CD4-positive, alpha-beta T cell treated with Interferon gamma for 1 hour (primary cell): ENCODE measurements around the gene TEP1.

Experiments used
- DNase-seq: peaks from one replicate; pipeline ENCODE4 v3.0.0-alpha.2; 2020

The TEP1 gene

GRCh38 chr14:20429801-20430669 is 16.7 kb upstream of the TEP1 start:
- DNase-seq = no peak

- DNase-seq = no peak
Measured at GRCh38 chr14:20428802-20429201, 15.5 kb upstream of the TEP1 start.

GRCh38 chr14:20428010-20428365 is 14.7 kb upstream of the TEP1 start:
- DNase-seq = no peak

- no peak for DNase-seq
Measured at GRCh38 chr14:20427231-20428009, 14.1 kb upstream of the TEP1 start.

- no peak for DNase-seq
Measured at GRCh38 chr14:20424851-20425250, 11.6 kb upstream of the TEP1 start.

GRCh38 chr14:20422886-20423285 is 9.6 kb upstream of the TEP1 start:
- no peak for DNase-seq

- DNase-seq = no peak
Measured at GRCh38 chr14:20421267-20421666, 8.0 kb upstream of the TEP1 start.

GRCh38 chr14:20419419-20419818 is 6.1 kb upstream of the TEP1 start:
- no peak for DNase-seq

GRCh38 chr14:20418501-20418909 is 5.2 kb upstream of the TEP1 start:
- DNase-seq = no peak

- no peak for DNase-seq
Measured at GRCh38 chr14:20417250-20418186, 4.2 kb upstream of the TEP1 start.

GRCh38 chr14:20416223-20416622 is 2.9 kb upstream of the TEP1 start:
- no peak for DNase-seq

GRCh38 chr14:20415782-20416206 is 2.5 kb upstream of the TEP1 start:
- no peak for DNase-seq

GRCh38 chr14:20413744-20414082 is 412 bp upstream of the TEP1 start:
- DNase-seq = no peak

- no peak for DNase-seq
Measured at GRCh38 chr14:20412411-20412810, 890 bp downstream of the TEP1 start.

GRCh38 chr14:20409226-20409625 is 4.1 kb downstream of the TEP1 start:
- no peak for DNase-seq

- DNase-seq = no peak
Measured at GRCh38 chr14:20403521-20403920, 9.8 kb downstream of the TEP1 start.

- DNase-seq = no peak
Measured at GRCh38 chr14:20400965-20401593, 12.2 kb downstream of the TEP1 start.

GRCh38 chr14:20400589-20400964 is 12.7 kb downstream of the TEP1 start:
- DNase-seq = no peak

GRCh38 chr14:20397511-20397910 is 15.8 kb downstream of the TEP1 start:
- DNase-seq = no peak

- DNase-seq = no peak
Measured at GRCh38 chr14:20391505-20391904, 21.8 kb downstream of the TEP1 start.

GRCh38 chr14:20388159-20388558 is 25.1 kb downstream of the TEP1 start:
- DNase-seq = no peak

GRCh38 chr14:20387576-20387975 is 25.7 kb downstream of the TEP1 start:
- peak; percentile 19 for DNase-seq
